GM18526 (cell line): ENCODE data around the gene MTCL1.

ENCODE experiments used
- POLR2A ChIP-seq: IDR thresholded peaks from 3 replicates; pipeline ENCODE4 v1.6.1; 2011; ENCODE audit not compliant: insufficient read length; ENCODE audit errors: extremely low read depth

MTCL1 gene

DNA sequence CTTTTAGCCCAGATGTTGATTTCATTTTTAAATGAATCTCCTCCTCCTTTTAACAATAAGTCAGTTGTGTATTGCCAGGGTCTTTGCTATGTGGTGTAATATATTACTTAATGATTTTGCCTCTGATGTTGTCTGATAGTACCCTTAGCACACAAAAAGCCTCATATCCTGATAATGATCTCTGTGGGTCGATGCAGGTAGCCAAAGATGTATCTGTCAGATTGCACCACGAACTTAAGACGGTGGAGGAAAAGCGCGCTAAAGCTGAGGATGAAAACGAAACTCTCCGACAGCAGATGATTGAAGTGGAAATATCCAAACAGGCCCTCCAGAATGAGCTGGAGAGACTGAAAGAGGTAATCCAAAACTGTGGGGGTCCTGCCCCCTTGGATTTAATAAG lies 14.8 kb downstream of the MTCL1 start:
- TF ChIP-seq POLR2A, result no peak

DNA sequence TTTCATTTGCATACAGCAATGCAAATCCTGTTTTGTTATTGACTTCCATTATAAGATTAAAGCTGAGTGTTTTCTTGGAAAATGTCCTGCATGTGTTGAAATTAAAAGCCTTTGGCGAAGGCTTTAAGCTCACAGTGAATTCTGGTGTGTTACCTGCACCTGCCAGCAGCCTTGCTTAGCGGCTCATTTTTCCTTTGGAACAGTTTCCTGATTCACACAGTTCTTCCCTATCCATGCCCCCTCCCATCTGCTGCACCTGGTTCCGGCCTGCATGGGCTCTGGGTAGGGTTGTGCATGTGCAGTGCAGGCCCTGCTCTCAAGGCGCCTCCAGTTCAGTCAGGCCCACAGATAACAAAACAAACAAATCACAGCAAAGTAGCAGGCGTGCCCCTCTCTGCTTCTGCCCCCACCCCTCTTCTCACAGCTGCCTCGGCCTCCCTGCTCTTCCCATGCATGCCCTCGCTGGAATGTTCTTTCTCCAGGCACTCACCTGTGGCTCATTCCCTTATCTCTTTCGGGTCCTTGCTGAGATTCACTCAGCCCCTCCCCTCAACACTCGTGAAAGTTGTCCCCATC lies 15.8 kb downstream of the MTCL1 start:
- no peak for TF ChIP-seq POLR2A

DNA sequence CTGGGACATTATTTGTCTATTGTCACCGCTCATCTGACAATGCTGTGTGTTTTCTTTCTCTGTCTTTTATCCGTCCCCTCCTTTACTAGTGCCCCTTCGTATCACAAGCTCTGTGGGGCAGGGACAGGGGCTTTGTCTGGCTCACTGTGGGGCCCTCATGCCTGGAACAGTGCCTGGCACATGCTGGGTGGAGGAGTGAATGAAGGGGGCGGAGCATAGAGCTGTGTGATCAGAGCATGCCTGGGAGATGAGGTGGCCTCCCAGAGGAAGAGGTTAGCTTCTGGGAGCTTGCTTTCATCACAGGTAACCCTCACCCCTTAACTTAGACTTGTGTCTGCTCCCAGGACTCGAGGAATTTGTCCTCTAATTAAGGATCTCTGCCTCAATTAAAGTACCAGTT lies 16.4 kb downstream of the MTCL1 start:
- TF ChIP-seq POLR2A, result no peak

DNA sequence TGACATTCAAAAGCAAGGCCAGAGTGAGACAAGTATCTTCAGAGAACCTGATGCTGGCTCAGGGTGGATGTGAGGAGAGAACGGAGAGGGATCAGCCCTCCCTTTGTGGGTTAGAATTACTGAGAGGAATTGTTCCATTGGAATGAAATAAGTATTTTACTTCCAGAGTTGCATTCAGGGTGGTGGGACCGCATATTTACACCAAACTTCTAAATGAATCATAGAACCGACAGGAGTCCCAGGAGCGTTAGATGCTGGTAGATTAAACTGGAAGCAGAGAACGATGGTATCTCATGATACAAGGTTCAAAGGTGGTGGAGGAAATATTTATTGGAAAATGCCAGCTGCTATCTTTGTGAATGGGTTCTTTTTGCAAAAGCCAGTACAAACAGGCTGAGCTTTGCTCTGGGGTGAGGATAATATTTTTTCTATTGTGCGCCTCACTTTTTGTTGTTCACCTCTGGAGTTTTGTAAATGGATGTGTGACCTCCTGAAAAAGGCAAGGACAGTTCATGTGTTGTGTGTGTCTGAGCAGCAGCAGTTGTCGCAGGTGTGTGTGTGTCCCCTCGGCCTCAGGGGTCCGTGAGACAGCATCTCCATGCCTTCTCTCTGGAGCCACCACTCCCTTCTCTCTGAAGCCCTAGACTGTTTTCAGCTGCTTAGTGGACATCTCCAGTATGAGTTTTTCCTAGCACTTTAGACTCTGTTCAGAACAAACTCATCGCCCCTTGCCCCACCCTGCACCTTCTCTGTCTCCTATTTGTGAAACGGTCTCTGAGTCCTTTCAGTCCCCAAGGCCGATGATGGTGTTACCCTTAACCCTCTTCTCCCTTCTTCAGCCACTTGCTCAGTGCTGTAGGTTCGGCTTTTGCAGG lies 17.8 kb downstream of the MTCL1 start:
- TF ChIP-seq POLR2A, result no peak

DNA sequence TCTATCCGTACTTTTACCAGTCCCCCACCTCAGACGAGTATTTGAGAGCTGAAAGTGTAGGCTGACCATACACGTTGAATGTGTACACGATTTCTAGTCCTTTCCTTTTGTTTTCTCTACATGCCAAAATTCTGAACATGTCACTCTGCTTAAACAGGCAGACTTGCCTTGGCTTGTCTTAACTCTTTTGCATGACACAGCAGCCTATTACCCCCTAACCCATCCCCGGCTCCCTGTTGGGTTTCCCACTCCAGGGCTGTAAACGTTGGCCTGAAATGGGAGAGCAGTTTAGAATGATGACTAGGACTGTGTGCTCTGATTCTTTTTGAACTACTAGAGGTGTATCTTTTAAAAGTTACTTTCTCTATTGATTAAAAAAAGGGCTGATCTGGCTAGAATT lies 19.1 kb downstream of the MTCL1 start:
- no peak for TF ChIP-seq POLR2A

DNA sequence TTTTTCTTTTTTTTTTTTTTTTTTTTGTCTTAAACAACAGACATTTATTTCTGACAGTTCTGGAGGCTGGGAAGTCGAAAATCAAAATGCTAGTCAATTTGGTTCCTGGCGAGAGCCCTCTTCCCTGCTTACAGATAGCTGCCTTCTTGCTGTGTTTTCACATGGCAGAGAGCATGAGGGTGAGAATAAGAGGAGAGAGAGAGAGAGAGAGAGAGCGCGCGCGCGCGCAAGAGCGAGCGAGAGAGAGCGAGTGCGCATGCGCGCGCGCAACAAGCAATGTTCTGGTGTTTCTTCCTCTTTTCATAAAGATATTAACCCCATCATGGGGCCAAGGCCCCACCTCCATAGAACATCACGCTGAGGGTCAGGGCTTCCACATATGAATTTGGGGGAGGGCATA lies 20.9 kb downstream of the MTCL1 start:
- TF ChIP-seq POLR2A, result no peak

DNA sequence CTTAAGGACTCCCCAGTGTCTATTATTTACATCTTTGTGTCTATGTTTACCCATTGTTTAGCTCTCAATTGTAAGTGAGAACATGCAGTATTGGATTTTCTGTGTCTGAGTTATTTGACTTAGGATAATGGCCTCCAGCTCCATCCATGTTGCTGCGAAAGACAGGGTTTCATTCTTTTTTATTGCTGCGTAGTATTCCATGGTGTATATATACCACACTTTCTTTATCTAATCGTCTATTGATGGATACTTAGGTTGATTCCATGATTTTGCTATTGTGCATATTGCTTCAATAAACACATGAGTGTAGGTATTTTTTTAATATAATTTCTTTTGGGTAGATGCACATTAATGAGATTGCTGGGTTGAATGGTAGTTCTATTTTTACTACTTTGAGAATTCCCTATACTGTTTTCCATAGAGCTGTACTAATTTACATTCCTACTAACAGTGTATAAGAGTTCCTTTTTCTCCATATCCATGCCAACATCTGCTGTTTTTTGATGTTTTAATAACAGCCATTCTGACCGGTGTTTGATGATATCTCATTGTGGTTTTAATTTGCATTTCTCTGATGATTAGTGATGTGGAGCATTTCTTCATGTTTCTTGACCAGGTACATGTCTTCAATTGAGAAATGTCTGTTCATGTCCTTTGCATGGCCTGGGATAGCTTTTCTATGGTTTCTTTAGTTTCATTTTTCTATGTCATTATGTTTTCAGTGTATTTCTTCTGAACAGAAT lies 21.8 kb downstream of the MTCL1 start:
- no peak for TF ChIP-seq POLR2A

DNA sequence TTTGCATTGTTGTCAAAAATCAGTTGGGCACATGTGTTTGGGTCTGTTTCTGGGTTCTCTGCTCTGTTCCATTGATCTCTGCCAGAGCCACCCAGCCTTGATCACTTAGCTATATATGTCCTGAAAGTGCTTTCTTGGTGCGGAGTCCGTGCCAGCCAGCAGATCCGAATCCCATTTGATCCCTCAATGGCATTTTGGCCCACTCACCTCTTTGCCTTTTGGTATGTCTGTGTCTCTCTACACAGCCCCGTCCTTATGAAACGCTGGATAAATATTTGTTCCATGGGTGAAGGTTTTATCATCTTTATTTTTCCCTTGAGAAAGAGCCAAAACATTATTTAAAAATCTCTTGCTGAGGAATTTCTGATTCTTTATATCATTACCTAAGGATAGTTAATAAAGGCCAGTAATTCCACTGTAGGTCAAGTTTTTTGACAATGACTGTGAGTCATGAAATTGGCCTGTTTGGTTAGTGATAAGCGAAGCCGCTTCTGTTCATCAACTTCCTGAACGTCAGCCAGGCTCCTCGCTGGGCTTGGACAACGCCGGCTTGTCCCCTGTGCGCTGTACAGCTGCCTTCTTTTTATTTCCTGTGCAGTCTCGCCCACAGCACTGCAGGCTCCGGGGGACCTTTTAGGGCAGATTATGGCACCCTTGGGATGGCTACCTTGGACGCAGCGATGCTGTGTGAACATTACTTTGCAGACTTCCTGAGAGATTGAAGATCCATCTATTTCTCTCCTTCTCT lies 24.9 kb downstream of the MTCL1 start:
- TF ChIP-seq POLR2A, result no peak

DNA sequence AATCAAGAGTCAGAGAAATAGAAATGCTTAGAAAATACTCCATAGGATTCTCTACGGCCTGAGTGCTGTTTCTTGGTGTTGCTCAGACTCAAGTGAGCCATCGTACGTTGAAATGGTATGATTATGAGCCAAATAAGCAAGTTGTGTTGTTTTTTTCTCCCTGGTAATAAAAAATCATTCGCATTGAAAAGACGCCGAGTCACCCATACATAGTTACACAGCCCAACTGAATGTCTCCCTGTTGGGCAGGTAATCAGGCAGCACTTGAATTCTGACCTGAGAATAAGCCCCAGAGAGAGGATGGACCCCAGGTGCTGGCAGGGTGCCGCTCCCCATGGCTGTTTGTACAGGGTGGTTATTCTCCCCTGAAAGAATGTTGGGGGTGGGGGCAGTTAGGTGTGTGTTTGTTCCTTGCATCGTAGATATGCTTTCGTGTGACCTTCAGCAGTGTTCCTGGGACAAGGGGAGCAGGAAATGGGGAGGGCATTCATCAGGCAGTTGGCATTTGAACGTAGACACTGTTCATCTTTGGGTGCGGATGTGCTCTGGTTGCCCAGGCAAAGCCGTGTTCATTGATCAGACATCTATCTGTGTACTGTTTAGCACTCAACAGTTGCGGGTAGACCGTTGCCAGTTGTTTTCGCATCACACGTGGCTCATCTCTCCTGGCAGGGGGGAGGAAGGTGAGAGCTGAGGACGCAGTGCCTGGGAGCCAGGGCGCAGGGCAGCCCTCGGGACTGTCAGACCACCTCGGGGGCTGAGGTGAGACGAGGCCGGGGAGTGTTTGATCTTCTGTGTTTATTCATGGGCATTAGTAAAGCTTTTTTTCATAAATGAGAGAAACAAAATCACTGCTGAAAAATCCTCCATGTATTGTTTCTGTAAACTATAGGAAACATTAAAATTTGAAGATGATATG lies 27.3 kb downstream of the MTCL1 start:
- TF ChIP-seq POLR2A, result no peak

DNA sequence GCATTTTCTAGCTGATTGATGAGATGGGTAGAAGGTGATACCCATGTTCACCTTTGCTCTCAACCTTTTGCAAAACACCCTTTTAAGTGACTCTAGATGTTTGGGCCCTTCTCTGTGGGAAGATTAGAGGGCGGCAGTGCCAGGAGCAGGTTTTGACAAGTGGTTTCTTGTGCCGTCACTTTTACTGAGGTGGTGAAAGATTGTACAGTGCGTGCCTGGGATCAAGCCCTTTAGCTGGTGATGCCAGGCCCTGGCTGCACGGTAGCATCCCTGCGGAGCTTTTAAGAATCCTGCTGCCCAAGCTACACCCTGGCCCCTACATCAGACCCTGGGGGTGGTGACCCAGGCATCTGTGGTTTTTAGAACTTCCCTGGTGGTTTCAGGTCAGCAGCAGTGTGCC lies 29.1 kb downstream of the MTCL1 start:
- TF ChIP-seq POLR2A, result no peak

DNA sequence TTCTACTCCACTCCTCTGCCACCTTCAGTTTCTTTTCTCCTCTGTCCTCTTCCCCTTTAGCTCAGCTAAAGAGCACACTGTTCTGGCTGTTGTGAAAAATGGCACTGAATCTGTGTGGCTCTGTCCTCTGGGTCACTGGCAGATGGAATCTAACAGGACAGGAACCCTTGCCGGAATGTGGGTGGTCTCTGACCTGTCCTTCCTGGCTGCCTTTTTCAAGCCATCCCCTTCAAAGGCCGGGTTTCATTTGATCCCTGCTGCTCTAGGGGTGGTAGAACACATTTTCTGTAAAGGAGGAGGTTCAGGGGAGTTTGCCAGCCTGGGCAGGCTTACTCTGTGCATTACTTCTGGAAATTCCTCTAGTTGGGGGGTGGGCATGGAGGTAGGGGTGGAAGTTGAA lies 29.9 kb downstream of the MTCL1 start:
- no peak for TF ChIP-seq POLR2A

DNA sequence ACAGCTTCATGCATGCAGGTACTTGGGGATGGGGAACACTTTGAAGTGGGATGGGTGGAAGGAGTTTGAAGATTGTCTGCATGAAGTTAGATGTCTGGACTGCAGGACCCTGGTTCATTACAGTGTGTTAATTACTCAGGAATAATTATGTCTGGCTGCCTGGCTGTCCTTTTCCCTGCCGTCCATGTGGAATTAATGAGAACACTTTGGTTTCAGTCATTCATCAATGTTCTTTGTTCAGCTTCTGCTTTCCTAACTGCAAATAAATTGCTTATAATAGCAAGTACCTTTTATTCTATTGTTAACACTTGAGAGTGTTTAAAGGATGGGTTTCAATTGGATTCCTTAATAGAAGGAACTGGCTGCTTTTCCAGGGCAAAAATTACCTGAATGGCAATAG lies 35.8 kb downstream of the MTCL1 start:
- no peak for TF ChIP-seq POLR2A

DNA sequence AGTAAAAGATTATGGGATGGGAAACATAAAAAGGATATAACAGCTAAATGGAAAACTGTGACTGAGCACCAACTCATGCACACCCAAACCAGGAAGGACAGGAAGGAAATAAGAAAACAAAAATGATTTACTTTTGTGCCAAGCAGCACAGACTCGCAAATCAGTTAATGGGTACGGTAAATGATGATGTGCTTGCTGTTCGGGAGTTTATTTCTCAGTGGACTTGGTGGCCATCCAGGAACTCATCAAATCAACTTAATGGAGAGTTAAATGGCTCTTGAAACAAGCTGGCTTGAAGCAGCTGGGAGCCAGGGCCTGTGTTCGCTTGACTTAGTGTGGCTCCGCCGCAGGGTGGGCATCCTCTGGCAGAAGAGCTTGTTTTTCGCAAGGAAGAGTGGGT lies 36.2 kb downstream of the MTCL1 start:
- no peak for TF ChIP-seq POLR2A
